ENCODE data around the gene SLC37A2. TPM values are rescaled to one million over a fixed set of nuclear protein-coding genes. Genes with fewer than 3 reads are reported as not detected.

The SLC37A2 gene
- total RNA-seq = 0.73 and 3.1 TPM in 2 replicates

DNA sequence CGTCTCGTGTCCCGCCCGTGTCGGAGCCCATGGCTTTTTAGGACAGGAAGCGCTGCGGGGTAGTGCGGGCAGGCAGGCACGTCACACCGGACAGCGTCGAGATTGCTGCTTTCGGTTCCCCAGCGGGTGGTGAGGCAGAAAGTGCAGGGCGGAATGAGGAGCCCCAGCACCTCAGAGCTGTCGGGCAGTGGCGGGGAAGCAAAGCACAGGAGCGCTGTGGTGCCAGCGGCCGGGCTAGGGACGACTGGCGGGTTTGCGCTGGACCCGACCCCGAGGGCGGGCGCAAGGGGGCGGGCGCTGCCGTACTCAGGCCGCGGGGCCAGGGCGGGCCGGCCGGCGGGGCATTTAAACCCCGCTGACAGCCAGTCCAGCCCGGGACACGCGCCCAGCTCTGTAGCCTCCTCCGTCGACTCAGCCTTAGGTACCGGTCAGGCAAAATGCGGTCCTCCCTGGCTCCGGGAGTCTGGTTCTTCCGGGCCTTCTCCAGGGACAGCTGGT lies at the start of gene SLC37A2:
TSS of gene SLC37A2 (plus strand) at position 375 of the 498 bp plus-strand sequence. CDS start at position 438, 63 bp downstream.

DNA sequence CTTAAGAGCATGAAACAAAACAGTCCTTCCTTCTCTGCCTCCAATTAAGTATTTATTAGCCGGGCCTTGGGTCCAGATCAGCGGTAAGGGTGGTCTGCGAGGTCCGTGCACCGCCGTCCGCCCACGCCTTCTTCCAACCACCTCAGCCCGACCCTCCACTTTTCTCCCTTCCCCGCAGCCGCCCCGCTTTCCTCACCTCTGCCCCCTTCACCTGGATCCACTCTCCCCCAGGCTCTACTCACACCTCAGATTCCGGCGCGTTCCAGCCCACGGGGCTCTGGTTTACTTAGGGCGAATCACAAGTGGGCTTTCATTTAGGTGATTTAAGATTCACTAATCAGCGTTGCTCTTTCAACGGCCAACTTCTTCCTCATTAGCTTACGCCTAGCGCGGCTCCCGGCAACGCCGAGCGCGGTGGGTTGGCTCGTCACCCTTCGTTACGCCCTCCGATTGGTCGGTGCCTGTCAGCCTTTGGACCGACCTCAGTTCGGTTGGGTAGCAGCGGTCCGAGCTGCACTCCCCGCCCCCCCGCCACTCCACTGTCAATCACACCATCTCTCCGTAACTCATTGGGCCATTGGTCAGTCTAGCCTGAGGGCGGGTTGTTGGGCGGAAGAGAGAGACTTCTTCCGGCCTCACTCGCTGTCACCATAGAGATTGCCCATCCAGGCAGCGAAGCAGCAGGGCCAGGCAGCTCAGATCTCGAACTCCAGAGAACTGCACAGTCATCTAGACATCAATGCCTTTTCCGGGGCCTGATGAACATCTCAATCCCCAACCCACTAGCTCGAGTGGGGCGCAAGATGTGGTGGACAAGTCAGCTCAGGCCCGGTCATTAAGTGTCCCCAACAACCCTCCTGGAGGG lies 48.5 kb downstream of the SLC37A2 start, which contains the start of gene TMEM218:
TSS of gene TMEM218 (minus strand) at position 284 of the 865 bp plus-strand sequence. CDS start 9,385 bp downstream, outside the sequence.

Other genes starting within 250 kb of the SLC37A2 start
- 13.2 and 13.7 TPM in 2 replicates for gene ROBO3, start 197.9 kb upstream of the SLC37A2 start, total RNA-seq
- 7.7 and 26.6 TPM in 2 replicates for gene ROBO4, start 165.4 kb upstream of the SLC37A2 start, total RNA-seq
- gene HEPN1, start 144.1 kb upstream of the SLC37A2 start, total RNA-seq = 0.20 TPM in 1 of 2 replicates, not detected in the other
- gene HEPACAM, start 127.3 kb upstream of the SLC37A2 start, total RNA-seq = not detected in 2 replicates
- gene CCDC15, start 109.1 kb upstream of the SLC37A2 start, total RNA-seq = 3.3 and 7.0 TPM in 2 replicates
- 21.5 and 25.7 TPM in 2 replicates for gene TMEM218, start 48.3 kb downstream of the SLC37A2 start, total RNA-seq
- under 0.01 and 0.20 TPM in 2 replicates for gene PKNOX2, start 101.4 kb downstream of the SLC37A2 start, total RNA-seq